Smooth muscle cell (in vitro differentiated cells): Measurements from ENCODE around the gene ATP2C2. TPM values are rescaled to one million over a fixed set of nuclear protein-coding genes. Genes with fewer than 3 reads are reported as not detected.

Experiments
- DNase-seq: peaks from one replicate; lab custom pipeline; 2025; ENCODE audit not compliant: unreplicated experiment; lab: John Stamatoyannopoulos, UW
- H2AFZ ChIP-seq: fragments of 200-600 bp; sonication (generic); 2 replicates; pipeline ENCODE4 v1.6.0; 2016; ENCODE audit warnings: antibody characterized with exemption, low read depth, mild to moderate bottlenecking
- H3F3A ChIP-seq: fragments of 200-600 bp; sonication (generic); 2 replicates; pipeline ENCODE4 v1.6.0; 2017; ENCODE audit warnings: antibody characterized with exemption, low read depth
- H3K27ac ChIP-seq: fragments of 200-600 bp; sonication (generic); 2 replicates; pipeline ENCODE4 v1.5.1; 2016; ENCODE audit warnings: low read depth, mild to moderate bottlenecking
- H3K27me3 ChIP-seq: fragments of 200-600 bp; sonication (generic); 2 replicates; pipeline ENCODE4 v1.6.1; 2016; ENCODE audit warnings: low read depth, mild to moderate bottlenecking
- H3K36me3 ChIP-seq: fragments of 200-600 bp; sonication (generic); 2 replicates; pipeline ENCODE4 v1.5.1; 2016; ENCODE audit warnings: low read depth
- H3K4me1 ChIP-seq: fragments of 200-600 bp; sonication (generic); 2 replicates; pipeline ENCODE4 v1.5.1; 2016; ENCODE audit warnings: low read depth
- H3K4me2 ChIP-seq: fragments of 200-600 bp; sonication (generic); 2 replicates; pipeline ENCODE4 v1.6.0; 2016; ENCODE audit warnings: mild to moderate bottlenecking
- H3K4me3 ChIP-seq: fragments of 200-600 bp; sonication (generic); 2 replicates; pipeline ENCODE4 v1.5.1; 2016; ENCODE audit warnings: mild to moderate bottlenecking
- H3K79me2 ChIP-seq: fragments of 200-600 bp; sonication (generic); 2 replicates; pipeline ENCODE4 v1.6.0; 2016; ENCODE audit warnings: low read depth, mild to moderate bottlenecking
- H3K9ac ChIP-seq: fragments of 200-600 bp; sonication (generic); 2 replicates; pipeline ENCODE4 v1.6.0; 2016; ENCODE audit warnings: low read depth
- H3K9me3 ChIP-seq: fragments of 200-600 bp; sonication (generic); replicated peaks from 2 replicates; pipeline ENCODE4 v1.5.1; 2016; ENCODE audit warnings: low read depth
- H4K20me1 ChIP-seq: fragments of 200-600 bp; sonication (generic); 2 replicates; pipeline ENCODE4 v1.6.0; 2016; ENCODE audit warnings: low read depth
- CTCF ChIP-seq: fragments of 200-600 bp; sonication (generic); IDR thresholded peaks from 2 replicates; pipeline ENCODE4 v1.5.1; 2017; ENCODE audit warnings: borderline replicate concordance, mild to moderate bottlenecking, antibody characterized with exemption; ENCODE audit not compliant: insufficient read depth, poor library complexity, severe bottlenecking
- WGBS: methylation state at CpG from one replicate; pipeline ENCODE4 v1.1.7; 2016; ENCODE audit warnings: low lambda C conversion rate; 5-methylcytosine and 5-hydroxymethylcytosine counted together
- polyA plus RNA-seq: library from polyadenylated mRNA; unstranded; fragments of >200 nt; fragmentation: Nextera tagmentation; extraction: Ambion mirVana; gene quantifications from 2 replicates; pipeline ENCODE4 v1.2.1, GENCODE V29; 2016
- total RNA-seq: library from RNA; depleted of rRNA; stranded (reverse); fragments of >200 nt; gene quantifications from 2 replicates; pipeline ENCODE4 v1.2.3, GENCODE V29; 2014

ATP2C2 gene
- total and polyA plus RNA-seq, 2 experiments from 2014 or later: 3.1 to 4.1 TPM

- DNase-seq: no peak
- no peaks in the 10 kb centered on the region for H3K27me3 ChIP-seq
- no peaks in the 10 kb centered on the region for H4K20me1 ChIP-seq
- H3K9me3 ChIP-seq: no peaks in the 10 kb centered on the region
- no peak overlapping the region for H3K4me3 ChIP-seq
- H3K79me2 ChIP-seq: peaks cover 14% of the 10 kb centered on the region
- TF ChIP-seq CTCF: no peak
- H3K36me3 ChIP-seq: no peaks in the 10 kb centered on the region
- H3K4me1 ChIP-seq: peaks cover 20% of the 10 kb centered on the region
- no peak overlapping the region for H3K27ac ChIP-seq
- H3K9ac ChIP-seq: no peak overlapping the region
- no peak overlapping the region for H3K4me2 ChIP-seq
- H3F3A ChIP-seq: no peaks in the 10 kb centered on the region
- WGBS: 85% methylated on average over 27 of the region's 27 CpGs
- H2AFZ ChIP-seq: no peak overlapping the region
Observed at GRCh38 chr16:84507011-84507982, 139.0 kb downstream of the ATP2C2 start.

GRCh38 chr16:84508502-84508901, 140.2 kb downstream of the ATP2C2 start:
- Histone ChIP-seq H3F3A (no peaks in the 10 kb centered on the region), H3K4me2 (no peak overlapping the region), H3K36me3 (no peaks in the 10 kb centered on the region), H3K9me3 (no peaks in the 10 kb centered on the region), H2AFZ (no peak overlapping the region), H3K79me2 (peaks cover 7% of the 10 kb centered on the region), H3K27me3 (no peaks in the 10 kb centered on the region), H3K4me1 (peaks cover 22% of the 10 kb centered on the region), H3K27ac (no peak overlapping the region), H3K9ac (no peak overlapping the region), H3K4me3 (no peak overlapping the region), H4K20me1 (no peaks in the 10 kb centered on the region)
- no peak for TF ChIP-seq CTCF
- WGBS: 84% methylated on average over 8 of the region's 8 CpGs
- no peak for DNase-seq

GRCh38 chr16:84509032-84509950, 141.0 kb downstream of the ATP2C2 start:
- H4K20me1 ChIP-seq: no peaks in the 10 kb centered on the region
- no peak for DNase-seq
- no peak overlapping the region for H3K4me2 ChIP-seq

More at GRCh38 chr16:84509032-84509950, 141.0 kb downstream of the ATP2C2 start:
- Histone ChIP-seq H3F3A (no peaks in the 10 kb centered on the region), H3K79me2 (no peaks in the 10 kb centered on the region), H3K27ac (no peak overlapping the region), H3K27me3 (no peaks in the 10 kb centered on the region), H3K4me1 (peaks cover 16% of the 10 kb centered on the region), H2AFZ (no peak overlapping the region), H3K36me3 (no peaks in the 10 kb centered on the region), H3K9ac (no peak overlapping the region), H3K9me3 (no peaks in the 10 kb centered on the region), H3K4me3 (no peak overlapping the region)
- WGBS: 73% methylated on average over 20 of the region's 20 CpGs
- TF ChIP-seq CTCF: no peak
